HEK293 (cell line): ENCODE data around the gene ANHX.

Source experiments
- FEZF1 ChIP-seq: fragments of 450-650 bp; formaldehyde crosslinking; IDR thresholded peaks from 2 replicates; pipeline ENCODE4 v1.5.1; 2016; ENCODE audit warnings: missing biosample characterization, missing genetic modification characterization
- KLF16 ChIP-seq: fragments of 450-650 bp; formaldehyde crosslinking; IDR thresholded peaks from 2 replicates; pipeline ENCODE4 v1.5.1; 2017; ENCODE audit warnings: missing biosample characterization, missing genetic modification characterization
- MZF1 ChIP-seq: fragments of 450-650 bp; formaldehyde crosslinking; IDR thresholded peaks from 2 replicates; pipeline ENCODE4 v1.5.1; 2017; ENCODE audit warnings: missing biosample characterization, missing genetic modification characterization, borderline replicate concordance
- OVOL3 ChIP-seq: fragments of 450-650 bp; formaldehyde crosslinking; IDR thresholded peaks from 2 replicates; pipeline ENCODE4 v1.5.1; 2016; ENCODE audit warnings: missing biosample characterization, missing genetic modification characterization
- SP2 ChIP-seq: fragments of 450-650 bp; formaldehyde crosslinking; IDR thresholded peaks from 2 replicates; pipeline ENCODE4 v1.5.1; 2016; ENCODE audit warnings: missing biosample characterization, missing genetic modification characterization
- YY1 ChIP-seq: fragments of 450-650 bp; formaldehyde crosslinking; IDR thresholded peaks from 2 replicates; pipeline ENCODE4 v1.5.1; 2018; ENCODE audit warnings: missing biosample characterization, missing genetic modification characterization
- ZFP37 ChIP-seq: fragments of 450-650 bp; formaldehyde crosslinking; IDR thresholded peaks from 2 replicates; pipeline ENCODE4 v1.5.1; 2016; ENCODE audit warnings: missing biosample characterization, missing genetic modification characterization
- ZNF24 ChIP-seq: fragments of 450-650 bp; formaldehyde crosslinking; IDR thresholded peaks from 2 replicates; pipeline ENCODE4 v1.5.1; 2016; ENCODE audit warnings: missing biosample characterization, missing genetic modification characterization
- TF ChIP-seq, protein P1 (sequence below): fragments of 450-650 bp; formaldehyde crosslinking; IDR thresholded peaks from 2 replicates; pipeline ENCODE4 v1.5.1; 2016; ENCODE audit warnings: missing biosample characterization, missing genetic modification characterization
- TF ChIP-seq, protein P2 (sequence below): fragments of 450-650 bp; formaldehyde crosslinking; IDR thresholded peaks from 2 replicates; pipeline ENCODE4 v1.5.1; 2016; ENCODE audit warnings: missing biosample characterization, missing genetic modification characterization, low read depth

DNA sequence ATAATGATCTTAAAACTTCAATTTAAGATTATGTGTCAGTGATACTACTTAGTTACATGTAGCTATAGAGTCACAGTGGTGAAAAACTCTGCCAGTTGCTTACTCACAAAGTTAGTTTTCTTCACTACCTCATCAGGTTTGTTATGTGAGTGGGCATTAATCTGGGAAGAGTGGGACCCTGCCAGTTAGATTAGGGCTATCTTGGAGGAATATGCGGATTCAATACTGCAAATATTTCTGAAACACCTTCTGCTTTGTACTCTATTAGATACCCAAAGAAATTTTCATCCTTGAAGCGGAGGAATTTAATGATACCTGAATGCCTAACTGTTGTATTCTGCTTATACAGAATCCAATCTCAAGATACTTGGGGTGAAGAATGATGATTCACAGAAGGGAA is 29.3 kb downstream of the ANHX start:
- TF ChIP-seq ZFP37 (no peak), ZNF24 (tag by site-specific recombination) (no peak), FEZF1 (no peak), KLF16 (tag by site-specific recombination) (no peak), SP2 (tag by site-specific recombination) (no peak), OVOL3 (tag by site-specific recombination) (no peak), MZF1 (no peak), YY1 (tag by site-specific recombination) (no peak)
- TF ChIP-seq, protein P1, sequence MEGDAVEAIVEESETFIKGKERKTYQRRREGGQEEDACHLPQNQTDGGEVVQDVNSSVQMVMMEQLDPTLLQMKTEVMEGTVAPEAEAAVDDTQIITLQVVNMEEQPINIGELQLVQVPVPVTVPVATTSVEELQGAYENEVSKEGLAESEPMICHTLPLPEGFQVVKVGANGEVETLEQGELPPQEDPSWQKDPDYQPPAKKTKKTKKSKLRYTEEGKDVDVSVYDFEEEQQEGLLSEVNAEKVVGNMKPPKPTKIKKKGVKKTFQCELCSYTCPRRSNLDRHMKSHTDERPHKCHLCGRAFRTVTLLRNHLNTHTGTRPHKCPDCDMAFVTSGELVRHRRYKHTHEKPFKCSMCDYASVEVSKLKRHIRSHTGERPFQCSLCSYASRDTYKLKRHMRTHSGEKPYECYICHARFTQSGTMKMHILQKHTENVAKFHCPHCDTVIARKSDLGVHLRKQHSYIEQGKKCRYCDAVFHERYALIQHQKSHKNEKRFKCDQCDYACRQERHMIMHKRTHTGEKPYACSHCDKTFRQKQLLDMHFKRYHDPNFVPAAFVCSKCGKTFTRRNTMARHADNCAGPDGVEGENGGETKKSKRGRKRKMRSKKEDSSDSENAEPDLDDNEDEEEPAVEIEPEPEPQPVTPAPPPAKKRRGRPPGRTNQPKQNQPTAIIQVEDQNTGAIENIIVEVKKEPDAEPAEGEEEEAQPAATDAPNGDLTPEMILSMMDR (tag by site-specific recombination) = no peak
- TF ChIP-seq, protein P2, sequence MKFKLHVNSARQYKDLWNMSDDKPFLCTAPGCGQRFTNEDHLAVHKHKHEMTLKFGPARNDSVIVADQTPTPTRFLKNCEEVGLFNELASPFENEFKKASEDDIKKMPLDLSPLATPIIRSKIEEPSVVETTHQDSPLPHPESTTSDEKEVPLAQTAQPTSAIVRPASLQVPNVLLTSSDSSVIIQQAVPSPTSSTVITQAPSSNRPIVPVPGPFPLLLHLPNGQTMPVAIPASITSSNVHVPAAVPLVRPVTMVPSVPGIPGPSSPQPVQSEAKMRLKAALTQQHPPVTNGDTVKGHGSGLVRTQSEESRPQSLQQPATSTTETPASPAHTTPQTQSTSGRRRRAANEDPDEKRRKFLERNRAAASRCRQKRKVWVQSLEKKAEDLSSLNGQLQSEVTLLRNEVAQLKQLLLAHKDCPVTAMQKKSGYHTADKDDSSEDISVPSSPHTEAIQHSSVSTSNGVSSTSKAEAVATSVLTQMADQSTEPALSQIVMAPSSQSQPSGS = no peak
